Urinary bladder (tissue), 4 donors: ENCODE data around the gene POTEI. TPM values are rescaled to one million over a fixed set of nuclear protein-coding genes. Genes with fewer than 3 reads are reported as not detected.
"Not testable (repeated sequence)": the region's sequence is repeated elsewhere in the genome, so short reads cannot be mapped to it uniquely, and the experiment has no call there.

Source experiments
- DNase-seq: peaks from one replicate; pipeline ENCODE4 v3.0.0-alpha.2; 2015; ENCODE audit errors: extremely low spot score
- H3K27ac ChIP-seq: one replicate; pipeline ENCODE4 v1.5.1; 2013; ENCODE audit warnings: low read depth, mild to moderate bottlenecking, moderate library complexity
- H3K36me3 ChIP-seq: one replicate; pipeline ENCODE4 v1.6.1; 2013; ENCODE audit warnings: mild to moderate bottlenecking, moderate library complexity; ENCODE audit not compliant: insufficient read depth
- H3K4me1 ChIP-seq: one replicate; pipeline ENCODE4 v1.6.1; 2013; ENCODE audit warnings: mild to moderate bottlenecking, moderate library complexity; ENCODE audit not compliant: insufficient read depth
- H3K4me3 ChIP-seq: one replicate; pipeline ENCODE4 v1.5.1; 2013; ENCODE audit warnings: low read depth, low read length
- WGBS: extraction: QIAGEN DNeasy Blood & Tissue Kit; methylation state at CpG from one replicate; pipeline ENCODE4 v1.1.7; 2013; 5-methylcytosine and 5-hydroxymethylcytosine counted together
- polyA plus RNA-seq: library from polyadenylated mRNA; stranded (reverse); fragments of 200-250 nt; gene quantifications from one replicate; pipeline ENCODE4 v1.2.3, GENCODE V29; 2013
- total RNA-seq: library from RNA; depleted of rRNA; stranded (reverse); fragments of >200 nt; gene quantifications from one replicate; pipeline ENCODE4 v1.2.3, GENCODE V29; 2014
- donor health status: healthy with polysubstance abuse.
- donor health status: healthy.

The POTEI gene
- total RNA-seq (0.05 TPM), polyA plus RNA-seq (not detected)

- WGBS = 10% methylated on average over 3 of the region's 13 CpGs
- H3K4me1 ChIP-seq, H3K4me3 ChIP-seq, H3K36me3 ChIP-seq, H3K27ac ChIP-seq, DNase-seq: not testable (repeated sequence)
Observed at GRCh38 chr2:130509228-130509627, at the start of gene POTEI. POTEI (minus strand) TSS chr2:130509328; CDS start chr2:130509235, 93 bp downstream.

- not testable (repeated sequence) for H3K36me3 ChIP-seq, H3K27ac ChIP-seq, DNase-seq, H3K4me1 ChIP-seq, H3K4me3 ChIP-seq
- WGBS = no CpG with 5 or more reads among the region's 8 CpGs
Observed at GRCh38 chr2:130556441-130556840, 47.3 kb upstream of the POTEI start.

DNA sequence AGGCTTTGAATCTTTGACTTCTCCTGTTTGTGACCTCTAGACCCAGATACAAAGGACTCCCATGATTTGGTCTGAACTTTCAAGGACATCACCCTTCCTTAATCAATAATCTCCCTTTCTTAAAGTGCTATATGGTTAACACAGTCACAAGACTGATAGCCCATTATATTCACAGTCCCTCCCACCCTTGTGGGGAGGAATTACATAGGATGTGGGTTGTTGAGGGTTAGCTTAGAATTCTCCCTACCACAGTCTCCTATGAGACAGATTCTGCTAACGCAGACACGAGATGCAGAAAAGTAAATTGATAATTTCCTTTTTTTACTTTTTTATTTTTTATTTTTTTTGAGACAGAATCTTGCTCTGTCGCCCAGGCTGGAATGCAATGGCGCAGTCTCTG lies 45.0 kb upstream of the POTEI start:
- H3K4me1 ChIP-seq, H3K4me3 ChIP-seq, H3K36me3 ChIP-seq, DNase-seq, H3K27ac ChIP-seq: not testable (repeated sequence)
- WGBS = no CpG with 5 or more reads among the region's 4 CpGs

DNA sequence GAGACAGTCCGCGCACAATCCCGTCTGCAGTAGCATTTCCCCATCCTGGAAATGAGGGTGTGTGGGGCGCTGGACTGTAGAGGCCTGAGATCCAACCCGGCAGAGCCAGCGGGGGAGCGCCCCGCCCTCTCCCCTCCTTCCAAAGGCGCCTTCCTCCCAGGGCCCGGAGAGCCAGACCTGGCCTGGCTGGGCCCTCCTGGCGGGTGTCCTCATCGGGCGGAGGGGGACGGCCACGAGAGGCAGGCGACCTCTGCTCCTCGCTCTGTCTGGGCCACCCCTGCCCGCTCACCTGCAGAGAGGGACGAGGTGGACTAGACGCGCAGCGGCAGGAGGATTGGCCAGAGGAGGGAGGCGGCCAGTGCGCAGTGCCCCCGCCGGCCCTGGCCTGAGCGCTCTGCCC lies 40.3 kb upstream of the POTEI start:
- not testable (repeated sequence) for H3K27ac ChIP-seq, H3K4me1 ChIP-seq, H3K36me3 ChIP-seq, DNase-seq, H3K4me3 ChIP-seq
- WGBS = no CpG with 5 or more reads among the region's 27 CpGs

DNA sequence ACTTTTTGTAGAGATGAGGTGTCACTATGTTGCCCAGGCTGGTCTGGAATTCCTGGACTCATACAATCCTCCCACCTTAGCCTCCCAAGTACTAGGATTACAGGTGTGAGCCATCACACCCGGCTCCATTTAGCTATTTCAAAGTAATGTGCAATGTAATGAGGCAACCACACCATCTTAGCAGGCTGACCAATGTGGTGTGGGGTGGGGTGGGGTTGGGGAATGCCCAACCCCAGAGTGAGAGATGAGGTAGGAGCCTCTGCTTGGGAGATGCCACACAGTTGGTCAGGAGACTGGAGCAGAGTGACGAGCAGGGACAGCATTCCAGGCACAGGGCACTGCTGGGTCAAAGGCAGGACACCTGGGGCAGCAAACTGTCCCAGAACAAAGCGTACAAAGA lies 39.3 kb upstream of the POTEI start:
- H3K4me1 ChIP-seq, H3K36me3 ChIP-seq: not testable (repeated sequence)
- WGBS = no CpG with 5 or more reads among the region's 3 CpGs

DNA sequence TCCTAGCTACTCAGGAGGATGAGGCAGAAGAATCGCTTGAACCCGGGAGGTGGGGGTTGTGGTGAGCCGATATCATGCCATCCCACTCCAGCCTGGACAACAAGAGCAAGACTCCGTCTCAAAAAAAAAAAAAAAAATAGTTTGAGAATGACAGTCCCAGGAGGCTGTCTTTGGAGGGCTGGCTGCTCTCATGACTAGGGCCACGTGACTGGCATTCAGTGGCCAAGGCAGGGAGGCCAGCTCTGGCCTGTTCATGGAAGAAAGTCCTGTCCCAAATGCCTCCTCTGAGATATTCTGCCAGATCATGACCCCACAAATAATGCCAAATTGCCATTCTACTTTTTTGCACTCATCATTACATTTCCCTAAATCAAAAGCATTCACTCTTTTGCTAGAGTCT lies 35.9 kb upstream of the POTEI start:
- not testable (repeated sequence) for DNase-seq, H3K4me1 ChIP-seq, H3K36me3 ChIP-seq, H3K27ac ChIP-seq, H3K4me3 ChIP-seq
- WGBS = no CpG with 5 or more reads among the region's 5 CpGs

More for the DNA sequence above, 39.3 kb upstream of the POTEI start:
- H3K27ac ChIP-seq, H3K4me3 ChIP-seq, DNase-seq: not testable (repeated sequence)

DNA sequence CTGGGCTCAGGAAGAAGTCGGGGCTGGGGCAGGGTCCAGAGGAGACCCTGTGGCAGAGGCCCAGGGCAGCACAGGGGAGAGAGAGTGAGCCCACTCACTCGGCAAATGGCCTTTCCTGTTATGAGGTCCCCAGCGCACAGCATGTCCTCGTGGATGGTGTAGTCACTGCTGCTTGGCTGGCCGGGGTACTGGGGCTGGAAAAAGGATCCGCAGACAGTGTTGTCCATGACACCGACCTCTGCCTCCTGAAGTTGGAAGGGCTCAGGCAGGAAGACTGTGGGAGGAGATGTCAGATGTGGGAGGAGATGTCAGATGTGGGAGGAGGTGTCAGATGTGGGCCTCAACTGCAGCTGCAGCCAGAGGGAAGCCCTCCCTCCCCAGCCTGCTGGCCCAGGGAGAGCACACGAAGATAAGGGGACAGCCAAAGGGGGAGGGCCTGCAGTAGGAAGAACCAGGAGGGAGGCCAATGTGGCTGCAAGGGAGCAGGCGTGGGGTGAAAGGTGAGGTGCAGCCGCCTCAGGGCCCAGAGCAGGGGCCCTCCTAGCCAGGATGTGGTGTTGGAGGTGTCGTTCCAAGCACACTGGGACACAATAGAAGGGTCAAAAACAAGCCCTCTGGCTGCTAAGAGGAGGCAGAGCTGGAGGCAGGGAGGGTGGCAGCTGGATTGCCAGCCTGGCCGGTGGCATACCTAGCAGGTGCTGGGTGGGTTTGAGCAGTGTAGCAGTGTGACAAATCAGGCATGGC lies 34.8 kb upstream of the POTEI start:
- H3K4me1 ChIP-seq, H3K36me3 ChIP-seq, H3K4me3 ChIP-seq, DNase-seq, H3K27ac ChIP-seq: not testable (repeated sequence)
- no CpG with 5 or more reads among the region's 12 CpGs for WGBS

DNA sequence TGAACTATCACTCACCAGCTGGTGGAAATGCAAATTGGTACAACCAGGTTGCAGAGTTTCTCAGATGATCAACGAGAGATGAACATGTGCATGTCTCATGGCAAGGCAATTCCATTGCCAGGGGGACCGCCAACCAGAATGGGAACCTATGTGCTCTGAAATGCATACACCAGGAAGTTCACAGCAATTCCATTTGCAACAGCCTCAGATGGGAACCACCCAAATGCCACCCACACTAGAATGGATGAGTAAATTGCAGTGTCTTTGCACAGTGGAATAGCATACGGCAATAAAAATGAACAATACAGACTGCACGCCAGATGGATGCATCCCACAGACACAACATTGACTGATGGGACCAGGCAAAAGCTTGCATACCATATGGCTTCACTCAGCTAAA lies 33.7 kb upstream of the POTEI start:
- not testable (repeated sequence) for H3K27ac ChIP-seq, H3K4me1 ChIP-seq, H3K4me3 ChIP-seq, DNase-seq, H3K36me3 ChIP-seq
- WGBS = no CpG with 5 or more reads among the region's 4 CpGs

DNA sequence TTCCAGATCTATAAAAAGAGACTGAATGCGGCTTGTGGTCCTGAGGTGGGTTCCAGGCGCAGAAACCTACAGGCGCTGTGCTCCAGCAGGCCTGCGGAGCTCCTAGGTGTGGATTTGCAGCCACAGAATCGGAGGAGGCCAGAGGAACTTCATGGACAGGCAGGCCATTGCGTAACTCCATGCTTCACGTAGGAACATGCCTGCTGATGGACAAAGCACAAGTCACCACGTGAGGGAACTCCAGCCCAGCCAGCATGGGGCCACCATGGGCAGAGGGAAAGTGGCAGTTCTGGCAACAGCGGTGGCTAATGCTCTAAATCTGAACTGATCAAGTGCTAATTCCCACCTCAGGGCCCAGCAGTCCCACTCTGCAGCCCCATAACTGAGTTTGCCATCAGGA lies 29.1 kb upstream of the POTEI start:
- not testable (repeated sequence) for H3K4me3 ChIP-seq, DNase-seq, H3K4me1 ChIP-seq, H3K36me3 ChIP-seq, H3K27ac ChIP-seq
- WGBS = no CpG with 5 or more reads among the region's 9 CpGs

- DNase-seq, H3K4me1 ChIP-seq, H3K4me3 ChIP-seq, H3K36me3 ChIP-seq, H3K27ac ChIP-seq: not testable (repeated sequence)
- WGBS = no CpG with 5 or more reads among the region's 7 CpGs
Observed at GRCh38 chr2:130536654-130537053, 27.5 kb upstream of the POTEI start.

DNA sequence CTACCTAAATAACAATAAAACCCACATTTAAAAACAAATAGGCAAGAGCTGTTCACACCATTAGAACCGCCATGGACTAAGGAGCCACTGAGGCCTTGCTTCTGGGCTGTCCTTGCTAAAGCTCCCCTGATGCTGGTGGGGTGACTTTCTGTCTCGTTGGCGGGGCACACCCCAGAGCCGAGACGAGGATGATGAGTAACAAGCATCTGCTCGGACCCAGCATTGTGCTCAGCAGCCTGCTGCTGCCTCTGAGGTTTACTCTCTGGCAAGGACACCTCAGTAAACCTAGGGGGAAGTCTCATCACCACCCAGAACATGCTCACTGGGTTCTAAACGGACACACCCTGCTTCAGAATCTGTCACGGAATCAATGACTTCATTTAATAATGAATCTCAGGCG lies 22.5 kb upstream of the POTEI start:
- WGBS = no CpG with 5 or more reads among the region's 9 CpGs
- DNase-seq = not testable (repeated sequence)

DNA sequence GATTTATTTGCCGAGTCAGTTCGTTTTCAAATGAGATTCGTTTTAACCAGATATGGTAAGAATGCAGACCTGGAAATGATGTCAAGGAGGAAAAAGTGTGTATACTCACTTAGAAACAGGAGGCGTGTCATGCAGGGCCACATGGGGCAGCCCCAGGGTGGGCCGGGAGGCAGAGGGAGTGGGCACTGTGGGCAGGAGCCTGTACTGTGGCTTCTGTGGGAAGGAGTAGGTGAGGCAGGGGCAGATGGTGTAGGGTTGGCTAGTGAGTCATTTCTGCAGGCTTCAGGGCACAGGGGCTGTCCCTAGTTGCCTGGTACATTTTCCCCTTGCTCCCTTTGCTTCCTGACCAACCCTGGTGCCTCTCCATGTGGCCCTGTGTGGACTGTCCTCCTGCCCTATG lies 22.1 kb upstream of the POTEI start:
- not testable (repeated sequence) for H3K4me3 ChIP-seq, H3K36me3 ChIP-seq, H3K27ac ChIP-seq, DNase-seq, H3K4me1 ChIP-seq
- WGBS = no CpG with 5 or more reads among the region's 5 CpGs

More for the DNA sequence above, 22.5 kb upstream of the POTEI start:
- not testable (repeated sequence) for H3K4me3 ChIP-seq, H3K27ac ChIP-seq, H3K4me1 ChIP-seq, H3K36me3 ChIP-seq

- WGBS = no CpG with 5 or more reads among the region's 4 CpGs
- DNase-seq, H3K36me3 ChIP-seq, H3K4me1 ChIP-seq, H3K4me3 ChIP-seq, H3K27ac ChIP-seq: not testable (repeated sequence)
Observed at GRCh38 chr2:130530212-130530611, 21.1 kb upstream of the POTEI start.

DNA sequence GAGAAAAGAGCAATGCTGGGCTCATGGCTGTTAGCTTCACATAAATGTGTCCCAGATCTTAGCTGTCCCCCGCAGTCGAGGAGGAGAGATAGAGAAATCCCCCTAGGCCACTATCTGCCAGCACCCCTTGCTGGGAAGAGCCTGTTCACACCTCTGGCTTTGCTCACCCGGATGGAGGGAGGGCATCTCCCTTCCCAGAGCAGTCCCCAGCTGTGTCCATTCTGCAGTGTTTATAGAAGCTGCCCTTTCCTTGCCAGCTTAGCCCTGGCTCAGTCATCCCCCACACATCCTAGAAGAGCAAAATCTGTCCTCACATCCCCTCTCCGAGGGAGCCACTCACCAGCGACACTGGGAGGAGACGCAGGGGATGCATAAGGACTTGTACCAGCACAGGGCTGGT lies 20.4 kb upstream of the POTEI start:
- WGBS = no CpG with 5 or more reads among the region's 6 CpGs
- not testable (repeated sequence) for H3K4me3 ChIP-seq, H3K36me3 ChIP-seq

More for the DNA sequence above, 20.4 kb upstream of the POTEI start:
- H3K27ac ChIP-seq, DNase-seq, H3K4me1 ChIP-seq: not testable (repeated sequence)
